Liver (tissue), 3 donors: ENCODE results near the gene GOLGA2.

Experiments
- JUND ChIP-seq, 2 donors: IDR thresholded peaks; 2 replicates each; pipeline ENCODE4 v1.6.1; 2016; ENCODE audit warnings: antibody characterized with exemption in 2 of 2
- RAD21 ChIP-seq, 2 donors: IDR thresholded peaks; 2 replicates each; pipeline ENCODE4 v1.6.1; 2016; ENCODE audit warnings: antibody characterized with exemption in 2 of 2, mild to moderate bottlenecking in 2 of 2
- RXRA ChIP-seq, 2 donors: IDR thresholded peaks; 2 replicates each; pipeline ENCODE4 v1.6.1; 2017 to 2018; ENCODE audit warnings: antibody characterized with exemption in 2 of 2, mild to moderate bottlenecking in 1 of 2
- SP1 ChIP-seq: IDR thresholded peaks from 2 replicates; pipeline ENCODE4 v1.6.1; 2018; ENCODE audit warnings: antibody characterized with exemption, mild to moderate bottlenecking
- TAF1 ChIP-seq: conservative IDR thresholded peaks from 2 replicates; pipeline ENCODE4 v1.6.1; 2016; ENCODE audit warnings: antibody characterized with exemption, mild to moderate bottlenecking
- YY1 ChIP-seq: IDR thresholded peaks from 2 replicates; pipeline ENCODE4 v1.6.1; 2016; ENCODE audit warnings: antibody characterized with exemption, mild to moderate bottlenecking
- TF ChIP-seq, protein P1 (sequence below): fragments of 150-350 bp; IDR thresholded peaks from 2 replicates; pipeline ENCODE4 v1.5.1; 2017; ENCODE audit warnings: improper control_type of control experiment, low read depth, low read length; ENCODE audit not compliant: missing input control
- TF ChIP-seq, protein P2 (sequence below): IDR thresholded peaks from 2 replicates; pipeline ENCODE4 v1.6.1; 2016; ENCODE audit warnings: antibody characterized with exemption, mild to moderate bottlenecking
- TF ChIP-seq, protein P3 (sequence below): IDR thresholded peaks from 2 replicates; pipeline ENCODE4 v1.6.1; 2016; ENCODE audit warnings: antibody characterized with exemption
- donor health status: healthy.
- donor health status: healthy.

DNA sequence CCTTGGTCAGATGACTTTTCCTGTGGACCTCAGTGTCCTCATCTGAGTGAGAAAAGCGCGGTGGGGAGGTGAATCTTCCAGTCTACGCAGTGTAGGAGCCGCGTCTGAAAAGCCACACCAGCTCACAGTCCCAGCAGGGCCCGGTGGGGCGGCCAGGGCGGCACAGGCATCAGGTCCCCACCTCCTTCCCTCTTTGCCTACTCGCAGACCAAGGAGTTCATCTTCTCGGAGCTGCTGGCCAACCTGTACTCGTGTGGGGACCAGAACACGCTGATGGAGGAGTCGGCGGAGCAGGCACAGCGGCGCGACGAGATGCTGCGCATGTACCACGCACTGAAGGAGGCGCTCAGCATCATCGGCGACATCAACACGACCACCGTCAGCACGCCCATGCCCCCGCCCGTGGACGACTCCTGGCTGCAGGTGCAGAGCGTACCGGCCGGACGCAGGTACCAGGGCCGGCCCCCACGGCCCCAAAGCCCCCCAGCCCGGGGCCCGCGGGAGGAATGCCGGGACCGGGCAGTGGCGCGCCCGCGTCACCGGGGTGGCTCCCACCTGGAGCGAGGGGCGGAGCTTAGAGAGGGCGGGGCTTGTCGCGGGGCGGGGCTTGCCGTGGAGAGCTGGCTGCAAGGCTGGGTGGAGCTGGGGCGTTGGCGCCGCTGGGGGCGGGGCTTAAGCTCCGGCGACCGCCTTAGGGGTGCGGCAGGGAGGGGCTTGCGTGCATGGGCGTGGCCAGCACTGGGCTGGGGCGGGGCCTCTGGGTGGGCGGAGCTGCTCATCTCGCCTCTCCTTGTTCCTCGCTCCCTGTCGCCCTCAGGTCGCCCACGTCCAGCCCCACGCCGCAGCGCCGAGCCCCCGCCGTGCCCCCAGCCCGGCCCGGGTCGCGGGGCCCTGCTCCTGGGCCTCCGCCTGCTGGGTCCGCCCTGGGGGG, 25.6 kb downstream of the GOLGA2 start:
- no peak for TF ChIP-seq JUND (IDR thresholded peaks at IDR 0.05)
- TF ChIP-seq, protein P1, sequence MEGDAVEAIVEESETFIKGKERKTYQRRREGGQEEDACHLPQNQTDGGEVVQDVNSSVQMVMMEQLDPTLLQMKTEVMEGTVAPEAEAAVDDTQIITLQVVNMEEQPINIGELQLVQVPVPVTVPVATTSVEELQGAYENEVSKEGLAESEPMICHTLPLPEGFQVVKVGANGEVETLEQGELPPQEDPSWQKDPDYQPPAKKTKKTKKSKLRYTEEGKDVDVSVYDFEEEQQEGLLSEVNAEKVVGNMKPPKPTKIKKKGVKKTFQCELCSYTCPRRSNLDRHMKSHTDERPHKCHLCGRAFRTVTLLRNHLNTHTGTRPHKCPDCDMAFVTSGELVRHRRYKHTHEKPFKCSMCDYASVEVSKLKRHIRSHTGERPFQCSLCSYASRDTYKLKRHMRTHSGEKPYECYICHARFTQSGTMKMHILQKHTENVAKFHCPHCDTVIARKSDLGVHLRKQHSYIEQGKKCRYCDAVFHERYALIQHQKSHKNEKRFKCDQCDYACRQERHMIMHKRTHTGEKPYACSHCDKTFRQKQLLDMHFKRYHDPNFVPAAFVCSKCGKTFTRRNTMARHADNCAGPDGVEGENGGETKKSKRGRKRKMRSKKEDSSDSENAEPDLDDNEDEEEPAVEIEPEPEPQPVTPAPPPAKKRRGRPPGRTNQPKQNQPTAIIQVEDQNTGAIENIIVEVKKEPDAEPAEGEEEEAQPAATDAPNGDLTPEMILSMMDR, result no peak
- TF ChIP-seq TAF1, result no peak
- TF ChIP-seq, protein P2, sequence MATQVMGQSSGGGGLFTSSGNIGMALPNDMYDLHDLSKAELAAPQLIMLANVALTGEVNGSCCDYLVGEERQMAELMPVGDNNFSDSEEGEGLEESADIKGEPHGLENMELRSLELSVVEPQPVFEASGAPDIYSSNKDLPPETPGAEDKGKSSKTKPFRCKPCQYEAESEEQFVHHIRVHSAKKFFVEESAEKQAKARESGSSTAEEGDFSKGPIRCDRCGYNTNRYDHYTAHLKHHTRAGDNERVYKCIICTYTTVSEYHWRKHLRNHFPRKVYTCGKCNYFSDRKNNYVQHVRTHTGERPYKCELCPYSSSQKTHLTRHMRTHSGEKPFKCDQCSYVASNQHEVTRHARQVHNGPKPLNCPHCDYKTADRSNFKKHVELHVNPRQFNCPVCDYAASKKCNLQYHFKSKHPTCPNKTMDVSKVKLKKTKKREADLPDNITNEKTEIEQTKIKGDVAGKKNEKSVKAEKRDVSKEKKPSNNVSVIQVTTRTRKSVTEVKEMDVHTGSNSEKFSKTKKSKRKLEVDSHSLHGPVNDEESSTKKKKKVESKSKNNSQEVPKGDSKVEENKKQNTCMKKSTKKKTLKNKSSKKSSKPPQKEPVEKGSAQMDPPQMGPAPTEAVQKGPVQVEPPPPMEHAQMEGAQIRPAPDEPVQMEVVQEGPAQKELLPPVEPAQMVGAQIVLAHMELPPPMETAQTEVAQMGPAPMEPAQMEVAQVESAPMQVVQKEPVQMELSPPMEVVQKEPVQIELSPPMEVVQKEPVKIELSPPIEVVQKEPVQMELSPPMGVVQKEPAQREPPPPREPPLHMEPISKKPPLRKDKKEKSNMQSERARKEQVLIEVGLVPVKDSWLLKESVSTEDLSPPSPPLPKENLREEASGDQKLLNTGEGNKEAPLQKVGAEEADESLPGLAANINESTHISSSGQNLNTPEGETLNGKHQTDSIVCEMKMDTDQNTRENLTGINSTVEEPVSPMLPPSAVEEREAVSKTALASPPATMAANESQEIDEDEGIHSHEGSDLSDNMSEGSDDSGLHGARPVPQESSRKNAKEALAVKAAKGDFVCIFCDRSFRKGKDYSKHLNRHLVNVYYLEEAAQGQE, result no peak
- TF ChIP-seq, protein P3, sequence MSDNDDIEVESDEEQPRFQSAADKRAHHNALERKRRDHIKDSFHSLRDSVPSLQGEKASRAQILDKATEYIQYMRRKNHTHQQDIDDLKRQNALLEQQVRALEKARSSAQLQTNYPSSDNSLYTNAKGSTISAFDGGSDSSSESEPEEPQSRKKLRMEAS, result no peak
- no peak for TF ChIP-seq RXRA (IDR thresholded peaks at IDR 0.05)
- TF ChIP-seq SP1, result no peak
- no peak for TF ChIP-seq YY1
- TF ChIP-seq RAD21 (IDR thresholded peaks at IDR 0.05), result no peak
